K562 (cell line): ENCODE data around the gene EMD. TPM values are rescaled to one million over a fixed set of nuclear protein-coding genes. Genes with fewer than 3 reads are reported as not detected.

Experiments used
- ATAC-seq: fragments of 200-7000 bp; cut with Tn5 transposase; 3 replicates; pipeline ENCODE4 v1.9.1; 2020; ENCODE audit warnings: moderate library complexity
- BruUV-seq: library from RNA; stranded (reverse); fragments of 400-500 nt; replicated peaks from 2 replicates; lab custom pipeline; 2021; lab: Mats Ljungman, UMichigan
- CTCF ChIA-PET: fragments of 300-600 bp; formaldehyde crosslinking; extraction: SDS; loops from one replicate; lab custom pipeline; 2021; ENCODE audit warnings: low intra/inter-chr PET ratio; lab: Yijun Ruan, JAX
- POLR2A ChIA-PET: fragments of 300-600, 350-650 bp; sonication (Branson Sonifier 250); formaldehyde crosslinking; extraction: SDS; loops from one replicate; lab custom pipeline; 2021; ENCODE audit warnings: antibody characterized with exemption, inconsistent platforms; lab: Yijun Ruan, JAX
- DNase-seq, 4 experiments: peaks; one replicate each; pipeline versions ENCODE4 v3.0.0 to v3.0.0-alpha.2; 2011 to 2018; ENCODE audit warnings: low spot score in 3 of 4, mixed read lengths in 3 of 4; ENCODE audit errors: extremely low read depth in 1 of 4
- FAIRE-seq: peaks from 2 replicates; lab custom pipeline; 2011; peaks lifted over from hg19 to GRCh38; lab: Jason Lieb, UNC
- H2AFZ ChIP-seq: 2 replicates; pipeline ENCODE4 v1.6.0; 2011; ENCODE audit warnings: low read depth, low read length, control low read depth, inconsistent platforms
- H3K27ac ChIP-seq: fragments of 200-600 bp; 3 replicates; pipeline ENCODE4 v1.8.0; 2011; ENCODE audit warnings: low read depth, mild to moderate bottlenecking, control low read depth, inconsistent platforms, low read length, moderate library complexity, mixed read lengths; ENCODE audit errors: extremely low read depth
- H3K27me3 ChIP-seq, 2 experiments: fragments of 300-600 bp in 1 of 2; 2 replicates in 1 of 2; 3 replicates in 1 of 2; pipeline versions ENCODE4 v1.6.0 to v1.8.0; 2011; ENCODE audit warnings: inconsistent platforms in 2 of 2, low read length in 2 of 2, mild to moderate bottlenecking in 1 of 2, mixed read lengths in 1 of 2, moderate library complexity in 1 of 2; ENCODE audit not compliant: control insufficient read depth in 2 of 2, insufficient read depth in 2 of 2
- H3K36me3 ChIP-seq: fragments of 300-600 bp; 3 replicates; pipeline ENCODE4 v1.8.0; 2011; ENCODE audit warnings: mild to moderate bottlenecking, low read length, inconsistent platforms; ENCODE audit not compliant: control insufficient read depth, insufficient read depth
- H3K4me1 ChIP-seq, 2 experiments: fragments of 200-600 bp in 1 of 2; replicated peaks in 1 of 2; 2 replicates in 1 of 2; 3 replicates in 1 of 2; pipeline versions ENCODE4 v1.5.1 to v1.8.0; 2011; ENCODE audit warnings: inconsistent platforms in 2 of 2, low read length in 2 of 2, mild to moderate bottlenecking in 1 of 2, mixed read lengths in 1 of 2, moderate library complexity in 1 of 2; ENCODE audit not compliant: control insufficient read depth in 2 of 2, insufficient read depth in 2 of 2
- H3K4me2 ChIP-seq: 2 replicates; pipeline ENCODE4 v1.6.1; 2011; ENCODE audit warnings: low read length, control low read depth, inconsistent platforms, mixed read lengths; ENCODE audit not compliant: insufficient read depth
- H3K4me3 ChIP-seq: fragments of 200-600 bp; sonication (generic), shearing (Covaris generic); 2 replicates; pipeline ENCODE4 v1.5.1; 2016; ENCODE audit warnings: control low read depth, inconsistent platforms
- H3K79me2 ChIP-seq: fragments of 200-600 bp; 3 replicates; pipeline ENCODE4 v1.8.0; 2011; ENCODE audit warnings: low read length, inconsistent platforms; ENCODE audit not compliant: control insufficient read depth, insufficient read depth
- H3K9ac ChIP-seq, 2 experiments: 2 replicates each; pipeline versions ENCODE4 v1.6.0 to v1.6.1; 2011; ENCODE audit warnings: low read depth in 2 of 2, low read length in 2 of 2, control low read depth in 1 of 2, inconsistent platforms in 1 of 2, mild to moderate bottlenecking in 1 of 2, mixed read lengths in 1 of 2; ENCODE audit not compliant: insufficient read depth in 1 of 2
- H3K9me1 ChIP-seq: one replicate; pipeline ENCODE4 v1.6.0; 2011; ENCODE audit warnings: inconsistent platforms, mild to moderate bottlenecking, low read length, moderate library complexity; ENCODE audit not compliant: control insufficient read depth, insufficient read depth
- H3K9me3 ChIP-seq: replicated peaks from 2 replicates; pipeline ENCODE4 v1.5.1; 2011; ENCODE audit warnings: low read depth, low read length, inconsistent platforms; ENCODE audit not compliant: control insufficient read depth, insufficient read depth
- H4K20me1 ChIP-seq: replicated peaks from 2 replicates; pipeline ENCODE4 v1.6.1; 2011; ENCODE audit warnings: low read length, inconsistent platforms, mixed read lengths; ENCODE audit not compliant: control insufficient read depth, insufficient read depth
- PML ChIP-seq: IDR thresholded peaks from 2 replicates; pipeline ENCODE4 v1.6.1; 2012; ENCODE audit warnings: low read length, inconsistent platforms
- RBFOX2 ChIP-seq: fragments of 200-400 bp; formaldehyde crosslinking; IDR thresholded peaks from 2 replicates; pipeline ENCODE4 v1.6.1; 2017; ENCODE audit warnings: low read depth, mild to moderate bottlenecking, low read length, moderate library complexity
- SNIP1 ChIP-seq: fragments of 450-650 bp; IDR thresholded peaks from 2 replicates; pipeline ENCODE4 v1.7.1; 2017; ENCODE audit warnings: low read depth, mild to moderate bottlenecking
- ZNF274 ChIP-seq: IDR thresholded peaks from 2 replicates; pipeline ENCODE4 v1.6.1; 2011; ENCODE audit warnings: low read depth, mild to moderate bottlenecking, low read length, moderate library complexity, borderline replicate concordance
- WGBS: fragments of 100-300 bp; shearing (Covaris generic); methylation state at CpG from one replicate; pipeline ENCODE4 v1.1.6; 2016; ENCODE audit warnings: low coverage, mixed read lengths; ENCODE audit not compliant: insufficient coverage; ENCODE audit errors: missing lambda C conversion rate; 5-methylcytosine and 5-hydroxymethylcytosine counted together
- in situ Hi-C: fragments of 300-500 bp; cut with MboI; formaldehyde crosslinking; loops from 4 replicates; pipeline ENCODE4 v1.15.0; 2018; ENCODE audit warnings: inconsistent platforms, mixed read lengths
- intact Hi-C: fragments of 100-400 bp; cut with micrococcal nuclease; formaldehyde crosslinking; loops from 2 replicates; pipeline ENCODE4 v1.14.2; 2022
- polyA plus RNA-seq, 8 experiments: library from polyadenylated mRNA; depleted of rRNA in 4 of 8; stranded (reverse) in 5 of 8; unstranded in 3 of 8; fragments of >200 nt; fragmentation: Nextera tagmentation in 2 of 8; fragmentation: Illumina TruSeq in 1 of 8; extraction: Ambion mirVana in 2 of 8; extraction: Trizol in 1 of 8; gene quantifications; 2 replicates each; pipeline versions ENCODE4 v1.2.1 to v1.2.3, GENCODE V29; 2011 to 2014; ENCODE audit warnings: inconsistent platforms in 1 of 8, missing spikeins in 1 of 8
- total RNA-seq, 7 experiments: library from RNA; depleted of rRNA in 6 of 7; stranded (reverse); fragments of >200 nt in 6 of 7; fragmentation: Illumina TruSeq in 2 of 7; extraction: Trizol in 2 of 7; gene quantifications; 2 replicates each; pipeline versions ENCODE4 v1.2.1 to v1.2.3, GENCODE V29; 2011 to 2021; ENCODE audit warnings: low replicate concordance in 1 of 7
- TF ChIP-seq, protein P1 (sequence below): sonication (generic); formaldehyde crosslinking; IDR thresholded peaks from 2 replicates; pipeline ENCODE4 v1.8.0; 2022; ENCODE audit warnings: mild to moderate bottlenecking, missing genetic modification reagents

EMD gene
- total and polyA plus RNA-seq, 9 of the 15 experiments (the other 6 are each of a cell fraction or from before 2014, with no cell fraction given), result 2.3 to 206 (median 61.9) TPM

DNA sequence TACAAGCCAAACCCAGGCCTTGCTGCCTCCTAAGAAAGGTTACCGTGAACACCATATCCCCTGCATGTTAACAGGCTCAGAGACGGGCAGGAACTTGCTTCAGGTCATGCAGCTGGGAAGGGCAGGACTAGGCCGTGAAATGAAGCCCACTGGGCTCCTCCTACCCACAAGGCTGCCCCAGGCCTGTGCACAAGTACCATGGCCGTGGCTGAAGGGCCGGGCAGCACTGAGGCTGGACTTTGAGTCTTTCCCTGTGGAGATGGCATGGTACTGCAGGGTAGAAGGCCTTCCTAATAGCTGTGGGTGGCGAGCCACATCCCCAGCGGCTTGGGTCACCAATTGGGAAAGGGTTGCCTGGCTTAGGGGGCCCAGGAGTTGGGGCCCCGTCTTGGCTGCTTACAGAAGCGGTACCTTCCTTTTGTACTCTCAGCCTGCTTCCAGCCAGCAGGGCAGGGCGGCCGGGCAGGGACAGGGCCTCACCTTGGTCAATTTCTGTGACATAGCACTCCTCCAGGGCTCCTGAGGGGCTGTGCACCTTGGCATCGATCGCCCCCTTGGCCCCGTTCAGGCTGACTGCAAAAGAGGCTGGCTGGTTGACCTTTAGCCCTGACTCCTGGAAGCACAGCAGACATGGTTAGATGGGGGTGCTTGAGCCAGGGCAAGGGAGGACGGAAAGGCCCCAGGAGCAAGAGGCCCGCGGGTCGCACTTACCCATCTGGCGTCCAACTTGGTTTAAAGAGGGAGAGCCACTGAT is 28.5 kb upstream of the EMD start:
- intact Hi-C loops (no loop called here), in situ Hi-C loops (no loop called here)
- H3K4me2 ChIP-seq, result no peak overlapping the region
- H3K79me2 ChIP-seq, result no peaks in the 10 kb centered on the region
- BruUV-seq, result no TSS peak
- H4K20me1 ChIP-seq, result peaks cover 13% of the 10 kb centered on the region
- DNase-seq, result no peak
- no peaks in the 10 kb centered on the region for H3K27me3 ChIP-seq
- no peak for FAIRE-seq
- H3K27ac ChIP-seq, result no peak overlapping the region
- ChIA-PET CTCF (no interaction called here), POLR2A (interaction anchor here (1.4 kb wide), 1 partner anchor 15 kb away, joined by 3 read pairs; no protein-coding TSS in a partner anchor)
- H3K9ac ChIP-seq, result no peak overlapping the region
- peaks cover 75% of the 10 kb centered on the region; the same call in 2 of the 3 replicates for H3K36me3 ChIP-seq
- no peaks in the 10 kb centered on the region for H3K9me3 ChIP-seq
- H3K9me1 ChIP-seq, result no peaks in the 10 kb centered on the region
- H3K4me3 ChIP-seq, result no peak overlapping the region
- peaks cover 3 to 50% of the 10 kb centered on the region in 2 experiments; a peak in 3 of 5 replicates for H3K4me1 ChIP-seq
- H2AFZ ChIP-seq, result no peak overlapping the region
- TF ChIP-seq PML (no peak), RBFOX2 (peak; percentile 29)
- no peak for ATAC-seq
- WGBS, result 78% methylated on average over 11 of the region's 19 CpGs

DNA sequence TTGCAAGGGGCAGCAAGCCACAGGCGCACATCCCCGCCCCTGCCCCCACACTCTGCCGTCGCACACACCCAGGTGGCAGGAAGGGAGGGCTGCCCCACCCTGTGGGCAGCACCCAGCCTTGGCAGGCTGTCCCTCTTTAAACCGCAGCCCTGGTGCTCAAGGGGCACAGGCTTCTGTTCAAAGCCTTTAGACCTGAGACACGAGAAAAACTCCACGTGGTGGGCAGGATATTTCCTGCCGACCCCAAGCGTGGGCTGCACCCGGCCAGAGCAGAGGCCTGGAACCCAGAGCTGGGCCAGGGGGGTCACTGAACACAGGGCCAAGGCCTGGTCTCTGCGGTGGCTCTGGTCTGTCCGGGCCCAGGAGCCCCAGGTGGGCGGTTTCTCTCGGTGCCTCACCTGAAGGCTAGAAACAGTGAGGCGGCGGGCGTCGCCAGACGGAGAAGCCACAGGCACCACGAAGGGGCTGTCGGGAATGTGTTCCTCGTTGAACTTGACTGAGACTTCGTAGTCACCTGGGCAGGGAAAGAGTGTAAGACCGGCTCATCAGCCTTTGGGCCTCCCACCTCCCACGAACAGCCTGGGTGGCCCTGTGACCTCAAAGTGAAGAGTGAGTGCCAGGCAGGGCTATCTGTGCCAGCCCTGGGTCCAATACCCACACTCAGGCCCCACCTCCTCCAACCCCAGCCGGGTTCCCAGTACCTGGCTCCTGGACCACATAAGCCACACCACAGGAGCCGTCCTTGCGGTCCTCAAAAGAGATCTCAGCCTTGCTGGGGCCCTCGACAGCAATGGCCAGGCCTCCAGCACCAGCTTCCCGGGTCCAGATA is 27.7 kb upstream of the EMD start:
- FAIRE-seq, result no peak
- no peak overlapping the region for H3K27ac ChIP-seq
- intact Hi-C loops, result no loop called here
- TF ChIP-seq, protein P1, sequence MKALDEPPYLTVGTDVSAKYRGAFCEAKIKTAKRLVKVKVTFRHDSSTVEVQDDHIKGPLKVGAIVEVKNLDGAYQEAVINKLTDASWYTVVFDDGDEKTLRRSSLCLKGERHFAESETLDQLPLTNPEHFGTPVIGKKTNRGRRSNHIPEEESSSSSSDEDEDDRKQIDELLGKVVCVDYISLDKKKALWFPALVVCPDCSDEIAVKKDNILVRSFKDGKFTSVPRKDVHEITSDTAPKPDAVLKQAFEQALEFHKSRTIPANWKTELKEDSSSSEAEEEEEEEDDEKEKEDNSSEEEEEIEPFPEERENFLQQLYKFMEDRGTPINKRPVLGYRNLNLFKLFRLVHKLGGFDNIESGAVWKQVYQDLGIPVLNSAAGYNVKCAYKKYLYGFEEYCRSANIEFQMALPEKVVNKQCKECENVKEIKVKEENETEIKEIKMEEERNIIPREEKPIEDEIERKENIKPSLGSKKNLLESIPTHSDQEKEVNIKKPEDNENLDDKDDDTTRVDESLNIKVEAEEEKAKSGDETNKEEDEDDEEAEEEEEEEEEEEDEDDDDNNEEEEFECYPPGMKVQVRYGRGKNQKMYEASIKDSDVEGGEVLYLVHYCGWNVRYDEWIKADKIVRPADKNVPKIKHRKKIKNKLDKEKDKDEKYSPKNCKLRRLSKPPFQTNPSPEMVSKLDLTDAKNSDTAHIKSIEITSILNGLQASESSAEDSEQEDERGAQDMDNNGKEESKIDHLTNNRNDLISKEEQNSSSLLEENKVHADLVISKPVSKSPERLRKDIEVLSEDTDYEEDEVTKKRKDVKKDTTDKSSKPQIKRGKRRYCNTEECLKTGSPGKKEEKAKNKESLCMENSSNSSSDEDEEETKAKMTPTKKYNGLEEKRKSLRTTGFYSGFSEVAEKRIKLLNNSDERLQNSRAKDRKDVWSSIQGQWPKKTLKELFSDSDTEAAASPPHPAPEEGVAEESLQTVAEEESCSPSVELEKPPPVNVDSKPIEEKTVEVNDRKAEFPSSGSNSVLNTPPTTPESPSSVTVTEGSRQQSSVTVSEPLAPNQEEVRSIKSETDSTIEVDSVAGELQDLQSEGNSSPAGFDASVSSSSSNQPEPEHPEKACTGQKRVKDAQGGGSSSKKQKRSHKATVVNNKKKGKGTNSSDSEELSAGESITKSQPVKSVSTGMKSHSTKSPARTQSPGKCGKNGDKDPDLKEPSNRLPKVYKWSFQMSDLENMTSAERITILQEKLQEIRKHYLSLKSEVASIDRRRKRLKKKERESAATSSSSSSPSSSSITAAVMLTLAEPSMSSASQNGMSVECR, result no peak
- no peak for TF ChIP-seq ZNF274
- TF ChIP-seq RBFOX2, result peak; percentile 52; the same call in 1 of the 2 replicates
- TF ChIP-seq SNIP1, result no peak

More for the DNA sequence above, 27.7 kb upstream of the EMD start:
- CTCF ChIA-PET, result no interaction called here
- in situ Hi-C loops, result no loop called here
- Histone ChIP-seq H3K36me3 (peaks cover 83% of the 10 kb centered on the region; the same call in 2 of the 3 replicates), H4K20me1 (peaks cover 13% of the 10 kb centered on the region), H3K4me3 (no peak overlapping the region), H3K9ac (no peak overlapping the region; a peak in 1 of 4 replicates), H2AFZ (no peak overlapping the region), H3K9me3 (no peaks in the 10 kb centered on the region), H3K79me2 (no peaks in the 10 kb centered on the region), H3K27me3 (no peaks in the 10 kb centered on the region), H3K9me1 (no peaks in the 10 kb centered on the region), H3K4me2 (no peak overlapping the region), H3K4me1 (peaks cover 3 to 50% of the 10 kb centered on the region in 2 experiments; a peak in 3 of 5 replicates)
- POLR2A ChIA-PET, result no interaction called here
- no TSS peak for BruUV-seq
- WGBS, result 92% methylated on average over 9 of the region's 30 CpGs
- ATAC-seq (no peak), DNase-seq (no peak)
